WTC11 (cell line): Measurements from ENCODE around the gene MAGI2. TPM values are rescaled to one million over a fixed set of nuclear protein-coding genes. Genes with fewer than 3 reads are reported as not detected.

Experiments
- ATAC-seq: fragments of 200-7000 bp; cut with Tn5 transposase; 2 replicates; pipeline ENCODE4 v1.10.0; 2021; ENCODE audit warnings: mild to moderate bottlenecking, moderate library complexity
- CTCF ChIA-PET: fragments of 300-600 bp; sonication (Branson Sonifier 250); formaldehyde crosslinking; loops from one replicate; lab custom pipeline; 2021; ENCODE audit warnings: antibody characterized with exemption; lab: Charles Lee
- POLR2A ChIA-PET: fragments of 350-600 bp; sonication (Branson Sonifier 250); formaldehyde crosslinking; loops from one replicate; lab custom pipeline; 2021; ENCODE audit warnings: antibody characterized with exemption; lab: Charles Lee
- DNase-seq: peaks from one replicate; pipeline ENCODE4 v3.0.0; 2021; ENCODE audit warnings: low spot score
- H3K27ac Mint-ChIP-seq: 2 replicates; pipeline ENCODE4 v1.8.0; 2021; ENCODE audit warnings: mixed read lengths
- H3K27me3 Mint-ChIP-seq: 2 replicates; pipeline ENCODE4 v1.8.0; 2021; ENCODE audit warnings: low read depth, mild to moderate bottlenecking, moderate library complexity, mixed read lengths
- H3K36me3 Mint-ChIP-seq: 2 replicates; pipeline ENCODE4 v1.8.0; 2021; ENCODE audit warnings: mixed read lengths
- H3K4me1 Mint-ChIP-seq: 2 replicates; pipeline ENCODE4 v1.8.0; 2022; ENCODE audit warnings: mixed read lengths
- H3K4me3 Mint-ChIP-seq: 2 replicates; pipeline ENCODE4 v1.8.0; 2021; ENCODE audit warnings: mild to moderate bottlenecking, moderate library complexity, mixed read lengths
- H3K9me3 Mint-ChIP-seq: 2 replicates; pipeline ENCODE4 v1.8.0; 2021; ENCODE audit warnings: mixed read lengths
- AFF4 ChIP-seq: sonication (generic); formaldehyde crosslinking; IDR thresholded peaks from 2 replicates; pipeline ENCODE4 v1.8.1; 2023; ENCODE audit warnings: mild to moderate bottlenecking, missing genetic modification reagents, borderline replicate concordance
- ATF1 ChIP-seq: sonication (generic); formaldehyde crosslinking; IDR thresholded peaks from 2 replicates; pipeline ENCODE4 v1.8.1; 2023; ENCODE audit warnings: mild to moderate bottlenecking, moderate library complexity, missing genetic modification reagents
- CBFB ChIP-seq: sonication (generic); formaldehyde crosslinking; IDR thresholded peaks from 2 replicates; pipeline ENCODE4 v1.8.1; 2022; ENCODE audit warnings: mild to moderate bottlenecking, low read depth, missing genetic modification reagents
- CREB1 ChIP-seq: sonication (generic); formaldehyde crosslinking; IDR thresholded peaks from 2 replicates; pipeline ENCODE4 v1.8.0; 2023; ENCODE audit warnings: mild to moderate bottlenecking, missing genetic modification reagents
- CREM ChIP-seq: sonication (generic); formaldehyde crosslinking; IDR thresholded peaks from 2 replicates; pipeline ENCODE4 v1.8.1; 2022; ENCODE audit warnings: mild to moderate bottlenecking, missing genetic modification reagents, moderate library complexity
- JUN ChIP-seq: sonication (generic); formaldehyde crosslinking; IDR thresholded peaks from 2 replicates; pipeline ENCODE4 v1.8.0; 2023; ENCODE audit warnings: mild to moderate bottlenecking, missing genetic modification reagents
- KAT7 ChIP-seq: sonication (generic); formaldehyde crosslinking; IDR thresholded peaks from 2 replicates; pipeline ENCODE4 v1.8.1; 2023; ENCODE audit warnings: missing genetic modification reagents, mild to moderate bottlenecking, borderline replicate concordance
- NFATC4 ChIP-seq: fragments of 250-450 bp; sonication (Bioruptor Pico); IDR thresholded peaks from 2 replicates; pipeline ENCODE4 v1.9.0; 2021; ENCODE audit warnings: mild to moderate bottlenecking
- OVOL2 ChIP-seq: fragments of 250-450 bp; sonication (Bioruptor Pico); IDR thresholded peaks from 2 replicates; pipeline ENCODE4 v1.9.0; 2021; ENCODE audit warnings: mild to moderate bottlenecking, borderline replicate concordance
- PREB ChIP-seq: sonication (generic); formaldehyde crosslinking; IDR thresholded peaks from 2 replicates; pipeline ENCODE4 v1.8.1; 2022; ENCODE audit warnings: mild to moderate bottlenecking, missing genetic modification reagents, moderate library complexity, borderline replicate concordance
- RELA ChIP-seq: sonication (generic); formaldehyde crosslinking; IDR thresholded peaks from 2 replicates; pipeline ENCODE4 v1.8.1; 2022; ENCODE audit warnings: missing genetic modification reagents, mild to moderate bottlenecking, borderline replicate concordance
- SOX15 ChIP-seq: fragments of 250-450 bp; sonication (Bioruptor Pico); IDR thresholded peaks from 2 replicates; pipeline ENCODE4 v1.9.0; 2021; ENCODE audit warnings: mild to moderate bottlenecking
- USF1 ChIP-seq: sonication (generic); formaldehyde crosslinking; IDR thresholded peaks from 2 replicates; pipeline ENCODE4 v1.8.0; 2022; ENCODE audit warnings: mild to moderate bottlenecking, missing genetic modification reagents
- ZBTB21 ChIP-seq: sonication (generic); formaldehyde crosslinking; IDR thresholded peaks from 2 replicates; pipeline ENCODE4 v1.8.1; 2023; ENCODE audit warnings: mild to moderate bottlenecking, missing genetic modification reagents, borderline replicate concordance
- ZNF121 ChIP-seq: sonication (generic); formaldehyde crosslinking; IDR thresholded peaks from 2 replicates; pipeline ENCODE4 v1.8.0; 2023; ENCODE audit warnings: missing genetic modification reagents
- ZNF138 ChIP-seq: sonication (generic); formaldehyde crosslinking; conservative IDR thresholded peaks from 2 replicates; pipeline ENCODE4 v1.8.1; 2022; ENCODE audit warnings: mild to moderate bottlenecking, moderate library complexity, missing genetic modification reagents
- ZNF232 ChIP-seq: sonication (generic); formaldehyde crosslinking; IDR thresholded peaks from 2 replicates; pipeline ENCODE4 v1.8.0; 2022; ENCODE audit warnings: mild to moderate bottlenecking, missing genetic modification reagents
- ZNF263 ChIP-seq: sonication (generic); formaldehyde crosslinking; IDR thresholded peaks from 2 replicates; pipeline ENCODE4 v1.8.1; 2022; ENCODE audit warnings: low read depth, mild to moderate bottlenecking, moderate library complexity, missing genetic modification reagents
- ZNF423 ChIP-seq: fragments of 250-450 bp; sonication (Bioruptor Pico); IDR thresholded peaks from 2 replicates; pipeline ENCODE4 v2.1.2; 2022; ENCODE audit warnings: mild to moderate bottlenecking, moderate library complexity
- total RNA-seq: library from RNA; stranded (reverse); gene quantifications from 3 replicates; pipeline ENCODE4 v1.2.3, GENCODE V29; 2021
- TF ChIP-seq, protein P1 (sequence below): sonication (generic); formaldehyde crosslinking; IDR thresholded peaks from 2 replicates; pipeline ENCODE4 v1.8.0; 2022; ENCODE audit warnings: mild to moderate bottlenecking, missing genetic modification reagents
- TF ChIP-seq, protein P2 (sequence below): sonication (generic); formaldehyde crosslinking; IDR thresholded peaks from 2 replicates; pipeline ENCODE4 v1.8.1; 2023; ENCODE audit warnings: mild to moderate bottlenecking, missing genetic modification reagents, moderate library complexity
- TF ChIP-seq, protein P3 (sequence below): sonication (generic); formaldehyde crosslinking; IDR thresholded peaks from 2 replicates; pipeline ENCODE4 v1.8.0; 2023; ENCODE audit warnings: mild to moderate bottlenecking, missing genetic modification reagents
- TF ChIP-seq, protein P4 (sequence below): sonication (generic); formaldehyde crosslinking; IDR thresholded peaks from 2 replicates; pipeline ENCODE4 v1.8.0; 2022; ENCODE audit warnings: mild to moderate bottlenecking, missing genetic modification reagents

MAGI2 gene
- total RNA-seq, 1 experiment from 2014 or later: 26.6 TPM

- peaks cover 3% of the 10 kb centered on the region; the same call in 1 of the 2 replicates for H3K36me3 Mint-ChIP-seq
- ATAC-seq (no peak), DNase-seq (no peak)
- H3K4me3 Mint-ChIP-seq: no peak overlapping the region
- H3K27ac Mint-ChIP-seq: no peak overlapping the region
- ChIA-PET POLR2A (no interaction called here), CTCF (no interaction called here)
- no peaks in the 10 kb centered on the region for H3K27me3 Mint-ChIP-seq
- peaks cover 4% of the 10 kb centered on the region for H3K9me3 Mint-ChIP-seq
- H3K4me1 Mint-ChIP-seq: peaks cover 5% of the 10 kb centered on the region
- no peak for TF ChIP-seq ZNF423 (CRISPR knock-in tag)
- TF ChIP-seq ZNF121 (CRISPR knock-in tag): no peak
- TF ChIP-seq, protein P1, sequence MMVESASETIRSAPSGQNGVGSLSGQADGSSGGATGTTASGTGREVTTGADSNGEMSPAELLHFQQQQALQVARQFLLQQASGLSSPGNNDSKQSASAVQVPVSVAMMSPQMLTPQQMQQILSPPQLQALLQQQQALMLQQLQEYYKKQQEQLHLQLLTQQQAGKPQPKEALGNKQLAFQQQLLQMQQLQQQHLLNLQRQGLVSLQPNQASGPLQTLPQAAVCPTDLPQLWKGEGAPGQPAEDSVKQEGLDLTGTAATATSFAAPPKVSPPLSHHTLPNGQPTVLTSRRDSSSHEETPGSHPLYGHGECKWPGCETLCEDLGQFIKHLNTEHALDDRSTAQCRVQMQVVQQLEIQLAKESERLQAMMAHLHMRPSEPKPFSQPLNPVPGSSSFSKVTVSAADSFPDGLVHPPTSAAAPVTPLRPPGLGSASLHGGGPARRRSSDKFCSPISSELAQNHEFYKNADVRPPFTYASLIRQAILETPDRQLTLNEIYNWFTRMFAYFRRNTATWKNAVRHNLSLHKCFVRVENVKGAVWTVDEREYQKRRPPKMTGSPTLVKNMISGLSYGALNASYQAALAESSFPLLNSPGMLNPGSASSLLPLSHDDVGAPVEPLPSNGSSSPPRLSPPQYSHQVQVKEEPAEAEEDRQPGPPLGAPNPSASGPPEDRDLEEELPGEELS (CRISPR knock-in tag): no peak
- TF ChIP-seq AFF4: no peak
- TF ChIP-seq PREB (CRISPR knock-in tag): no peak
- no peak for TF ChIP-seq OVOL2 (CRISPR knock-in tag)
- TF ChIP-seq KAT7: no peak
- TF ChIP-seq USF1: no peak
- TF ChIP-seq, protein P2, sequence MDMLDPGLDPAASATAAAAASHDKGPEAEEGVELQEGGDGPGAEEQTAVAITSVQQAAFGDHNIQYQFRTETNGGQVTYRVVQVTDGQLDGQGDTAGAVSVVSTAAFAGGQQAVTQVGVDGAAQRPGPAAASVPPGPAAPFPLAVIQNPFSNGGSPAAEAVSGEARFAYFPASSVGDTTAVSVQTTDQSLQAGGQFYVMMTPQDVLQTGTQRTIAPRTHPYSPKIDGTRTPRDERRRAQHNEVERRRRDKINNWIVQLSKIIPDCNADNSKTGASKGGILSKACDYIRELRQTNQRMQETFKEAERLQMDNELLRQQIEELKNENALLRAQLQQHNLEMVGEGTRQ (CRISPR knock-in tag): no peak
- no peak for TF ChIP-seq NFATC4
- TF ChIP-seq ZBTB21: no peak
- TF ChIP-seq JUN (CRISPR knock-in tag): no peak
- no peak for TF ChIP-seq RELA (CRISPR knock-in tag)
Observed at GRCh38 chr7:78301407-78301806, 1152.1 kb downstream of the MAGI2 start.

- Mint-ChIP-seq H3K27ac (no peak overlapping the region), H3K4me1 (no peaks in the 10 kb centered on the region), H3K4me3 (no peak overlapping the region), H3K27me3 (no peaks in the 10 kb centered on the region), H3K9me3 (peaks cover 4% of the 10 kb centered on the region), H3K36me3 (peaks cover 3% of the 10 kb centered on the region; the same call in 1 of the 2 replicates)
- ChIA-PET POLR2A (interaction anchor here (0.6 kb wide), 1 partner anchor 348 kb away, joined by 3 read pairs; no protein-coding TSS in a partner anchor), CTCF (interaction anchor here (0.7 kb wide), 1 partner anchor 279 kb away, joined by 5 read pairs; no protein-coding TSS in a partner anchor)
- DNase-seq (no peak), ATAC-seq (no peak)
- no peak for TF ChIP-seq CREB1 (CRISPR knock-in tag)
- TF ChIP-seq PREB (CRISPR knock-in tag): no peak
- no peak for TF ChIP-seq ATF1
- no peak for TF ChIP-seq ZNF232
- TF ChIP-seq KAT7: no peak
- TF ChIP-seq, protein P3, sequence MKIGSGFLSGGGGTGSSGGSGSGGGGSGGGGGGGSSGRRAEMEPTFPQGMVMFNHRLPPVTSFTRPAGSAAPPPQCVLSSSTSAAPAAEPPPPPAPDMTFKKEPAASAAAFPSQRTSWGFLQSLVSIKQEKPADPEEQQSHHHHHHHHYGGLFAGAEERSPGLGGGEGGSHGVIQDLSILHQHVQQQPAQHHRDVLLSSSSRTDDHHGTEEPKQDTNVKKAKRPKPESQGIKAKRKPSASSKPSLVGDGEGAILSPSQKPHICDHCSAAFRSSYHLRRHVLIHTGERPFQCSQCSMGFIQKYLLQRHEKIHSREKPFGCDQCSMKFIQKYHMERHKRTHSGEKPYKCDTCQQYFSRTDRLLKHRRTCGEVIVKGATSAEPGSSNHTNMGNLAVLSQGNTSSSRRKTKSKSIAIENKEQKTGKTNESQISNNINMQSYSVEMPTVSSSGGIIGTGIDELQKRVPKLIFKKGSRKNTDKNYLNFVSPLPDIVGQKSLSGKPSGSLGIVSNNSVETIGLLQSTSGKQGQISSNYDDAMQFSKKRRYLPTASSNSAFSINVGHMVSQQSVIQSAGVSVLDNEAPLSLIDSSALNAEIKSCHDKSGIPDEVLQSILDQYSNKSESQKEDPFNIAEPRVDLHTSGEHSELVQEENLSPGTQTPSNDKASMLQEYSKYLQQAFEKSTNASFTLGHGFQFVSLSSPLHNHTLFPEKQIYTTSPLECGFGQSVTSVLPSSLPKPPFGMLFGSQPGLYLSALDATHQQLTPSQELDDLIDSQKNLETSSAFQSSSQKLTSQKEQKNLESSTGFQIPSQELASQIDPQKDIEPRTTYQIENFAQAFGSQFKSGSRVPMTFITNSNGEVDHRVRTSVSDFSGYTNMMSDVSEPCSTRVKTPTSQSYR (CRISPR knock-in tag): no peak
- no peak for TF ChIP-seq CREM (CRISPR knock-in tag)
- no peak for TF ChIP-seq CBFB (CRISPR knock-in tag)
- no peak for TF ChIP-seq SOX15
- TF ChIP-seq, protein P4, sequence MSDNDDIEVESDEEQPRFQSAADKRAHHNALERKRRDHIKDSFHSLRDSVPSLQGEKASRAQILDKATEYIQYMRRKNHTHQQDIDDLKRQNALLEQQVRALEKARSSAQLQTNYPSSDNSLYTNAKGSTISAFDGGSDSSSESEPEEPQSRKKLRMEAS: no peak
- TF ChIP-seq ZNF138 (CRISPR knock-in tag): no peak
- no peak for TF ChIP-seq ZNF263 (CRISPR knock-in tag)
Observed at GRCh38 chr7:78299088-78299487, 1154.4 kb downstream of the MAGI2 start.
